Rectal smooth muscle tissue (tissue), 1 donor: Measurements from ENCODE around the gene DHX32.
"Not testable (repeated sequence)": the region's sequence is repeated elsewhere in the genome, so short reads cannot be mapped to it uniquely, and the experiment has no call there.

Source experiments
- H3K27ac ChIP-seq: one replicate; pipeline ENCODE4 v1.7.0; 2013; ENCODE audit warnings: low read depth, low read length, inconsistent platforms
- H3K27me3 ChIP-seq: one replicate; pipeline ENCODE4 v1.7.0; 2013; ENCODE audit warnings: low read length; ENCODE audit not compliant: control insufficient read depth, insufficient read depth
- H3K36me3 ChIP-seq: one replicate; pipeline ENCODE4 v1.7.0; 2013; ENCODE audit warnings: low read length; ENCODE audit not compliant: control insufficient read depth, insufficient read depth
- H3K4me1 ChIP-seq: one replicate; pipeline ENCODE4 v1.7.0; 2013; ENCODE audit warnings: low read length; ENCODE audit not compliant: control insufficient read depth, insufficient read depth
- H3K4me3 ChIP-seq: one replicate; pipeline ENCODE4 v1.7.0; 2013; ENCODE audit warnings: low read length
- H3K9ac ChIP-seq: one replicate; pipeline ENCODE4 v1.7.0; 2013; ENCODE audit warnings: low read length

Gene DHX32, protein sequence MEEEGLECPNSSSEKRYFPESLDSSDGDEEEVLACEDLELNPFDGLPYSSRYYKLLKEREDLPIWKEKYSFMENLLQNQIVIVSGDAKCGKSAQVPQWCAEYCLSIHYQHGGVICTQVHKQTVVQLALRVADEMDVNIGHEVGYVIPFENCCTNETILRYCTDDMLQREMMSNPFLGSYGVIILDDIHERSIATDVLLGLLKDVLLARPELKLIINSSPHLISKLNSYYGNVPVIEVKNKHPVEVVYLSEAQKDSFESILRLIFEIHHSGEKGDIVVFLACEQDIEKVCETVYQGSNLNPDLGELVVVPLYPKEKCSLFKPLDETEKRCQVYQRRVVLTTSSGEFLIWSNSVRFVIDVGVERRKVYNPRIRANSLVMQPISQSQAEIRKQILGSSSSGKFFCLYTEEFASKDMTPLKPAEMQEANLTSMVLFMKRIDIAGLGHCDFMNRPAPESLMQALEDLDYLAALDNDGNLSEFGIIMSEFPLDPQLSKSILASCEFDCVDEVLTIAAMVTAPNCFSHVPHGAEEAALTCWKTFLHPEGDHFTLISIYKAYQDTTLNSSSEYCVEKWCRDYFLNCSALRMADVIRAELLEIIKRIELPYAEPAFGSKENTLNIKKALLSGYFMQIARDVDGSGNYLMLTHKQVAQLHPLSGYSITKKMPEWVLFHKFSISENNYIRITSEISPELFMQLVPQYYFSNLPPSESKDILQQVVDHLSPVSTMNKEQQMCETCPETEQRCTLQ

DNA sequence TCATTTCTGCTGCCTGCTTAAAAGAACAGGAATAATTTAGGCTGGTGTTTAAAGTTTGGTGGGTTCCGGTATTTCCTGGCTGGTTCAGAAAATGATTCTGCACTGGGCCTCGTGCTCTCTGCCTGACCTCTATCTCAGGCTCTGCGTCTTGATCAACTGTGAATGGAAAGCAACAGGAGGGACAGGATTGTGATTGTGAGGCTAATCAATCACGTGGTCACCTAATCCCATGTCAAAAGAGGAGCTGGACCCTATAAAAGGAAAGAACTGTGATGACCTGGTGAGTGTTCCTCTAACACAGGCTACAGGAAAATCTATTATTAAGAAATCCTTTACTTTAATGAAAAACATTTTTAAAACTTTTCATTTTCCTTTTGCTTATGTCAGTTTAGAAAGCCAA is at the start of gene DHX32:
Gene DHX32, minus strand, starts transcription at position 101 of the 400 bp plus-strand sequence. CDS start 468 bp downstream, outside the sequence.
- H3K9ac ChIP-seq, result no peak within 1 kb of the TSS
- H3K36me3 ChIP-seq, result no peaks in the 10 kb centered on the region
- H3K4me3 ChIP-seq, result no peak within 1 kb of the TSS
- H3K27me3 ChIP-seq, result no peaks in the 10 kb centered on the region
- H3K4me1 ChIP-seq, result no peaks in the 10 kb centered on the region
- no peak within 1 kb of the TSS for H3K27ac ChIP-seq

DNA sequence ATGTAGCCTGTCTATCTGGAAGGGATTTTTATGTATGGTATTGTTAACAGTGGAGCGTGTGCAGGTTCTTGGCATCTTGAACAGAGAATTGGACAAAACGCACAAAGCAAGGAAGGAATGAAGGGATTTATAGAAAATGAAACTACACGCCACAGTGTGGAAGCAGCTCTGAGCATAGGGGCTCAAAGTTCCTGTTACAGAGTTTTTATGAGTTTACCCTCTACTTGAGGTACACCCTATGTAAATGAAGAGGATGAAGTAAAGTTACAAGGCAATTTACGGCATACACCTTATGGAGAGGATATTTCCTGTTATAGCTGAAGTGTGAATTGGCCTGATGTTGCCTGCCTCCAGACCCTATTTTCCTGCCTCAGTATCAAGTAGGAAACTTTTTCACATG is 48.5 kb upstream of the DHX32 start:
- Histone ChIP-seq H3K4me3 (no peak overlapping the region), H3K27ac (no peak overlapping the region), H3K36me3 (no peaks in the 10 kb centered on the region), H3K4me1 (no peaks in the 10 kb centered on the region), H3K9ac (no peak overlapping the region), H3K27me3 (no peaks in the 10 kb centered on the region)

DNA sequence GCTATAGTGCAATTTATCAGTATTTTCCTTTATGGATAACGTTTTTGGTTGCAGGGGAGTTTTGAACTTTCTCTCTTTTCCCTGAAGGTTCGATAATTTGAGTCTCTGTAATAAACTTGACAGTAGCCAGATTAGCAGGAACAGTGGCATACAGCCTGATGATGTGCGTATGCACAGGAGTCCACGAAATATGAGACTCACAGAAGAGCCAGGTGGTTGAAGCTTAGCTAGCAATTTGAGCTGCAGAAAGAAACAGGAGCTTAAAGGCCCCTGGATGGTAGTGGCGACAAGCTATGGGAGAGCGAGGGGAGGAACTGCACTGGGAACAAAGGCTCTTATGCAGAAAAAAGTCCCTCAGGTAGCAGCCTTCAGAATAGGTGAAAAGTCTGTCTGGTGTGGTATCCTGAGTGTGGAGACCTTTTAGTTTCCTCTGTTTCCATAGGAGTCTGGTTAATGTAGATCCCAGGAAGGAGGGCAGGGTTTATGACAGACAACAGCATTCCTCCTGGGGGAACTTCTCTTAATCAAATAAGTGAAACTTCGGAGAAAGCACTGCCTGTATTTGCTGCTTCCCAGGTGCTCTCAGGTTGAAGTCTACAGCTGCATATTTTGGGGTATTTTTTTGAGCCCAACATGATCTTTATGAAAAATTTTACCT is 48.0 kb upstream of the DHX32 start:
- no peaks in the 10 kb centered on the region for H3K36me3 ChIP-seq
- H3K9ac ChIP-seq, result no peak overlapping the region
- H3K4me3 ChIP-seq, result peak overlapping the region; percentile 11
- no peak overlapping the region for H3K27ac ChIP-seq
- no peaks in the 10 kb centered on the region for H3K27me3 ChIP-seq
- H3K4me1 ChIP-seq, result no peaks in the 10 kb centered on the region

GRCh38 chr10:125927265-125927664 is 46.2 kb upstream of the DHX32 start:
- H3K9ac ChIP-seq, H3K27ac ChIP-seq, H3K4me3 ChIP-seq, H3K27me3 ChIP-seq, H3K4me1 ChIP-seq, H3K36me3 ChIP-seq: not testable (repeated sequence)

DNA sequence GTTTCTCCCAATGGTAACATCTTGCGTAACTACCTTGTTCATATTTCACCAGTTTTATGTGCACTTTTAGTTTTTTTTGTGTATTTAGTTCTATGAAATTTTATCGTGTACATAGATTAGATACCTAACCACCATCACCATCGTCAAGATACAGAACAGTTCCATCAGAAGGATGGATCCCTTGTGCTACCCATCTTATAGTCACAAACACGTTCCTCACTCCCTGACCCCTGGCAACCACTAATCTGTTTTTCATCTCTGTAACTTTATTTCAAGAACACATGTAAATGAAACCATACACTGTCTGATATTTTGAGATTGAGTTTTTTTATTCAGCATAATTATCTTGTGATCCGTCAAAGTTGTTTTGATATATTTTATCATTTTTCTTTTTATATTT is 45.2 kb upstream of the DHX32 start:
- Histone ChIP-seq H3K36me3 (no peaks in the 10 kb centered on the region), H3K4me3 (no peak overlapping the region), H3K27me3 (no peaks in the 10 kb centered on the region), H3K27ac (no peak overlapping the region), H3K9ac (no peak overlapping the region), H3K4me1 (no peaks in the 10 kb centered on the region)

DNA sequence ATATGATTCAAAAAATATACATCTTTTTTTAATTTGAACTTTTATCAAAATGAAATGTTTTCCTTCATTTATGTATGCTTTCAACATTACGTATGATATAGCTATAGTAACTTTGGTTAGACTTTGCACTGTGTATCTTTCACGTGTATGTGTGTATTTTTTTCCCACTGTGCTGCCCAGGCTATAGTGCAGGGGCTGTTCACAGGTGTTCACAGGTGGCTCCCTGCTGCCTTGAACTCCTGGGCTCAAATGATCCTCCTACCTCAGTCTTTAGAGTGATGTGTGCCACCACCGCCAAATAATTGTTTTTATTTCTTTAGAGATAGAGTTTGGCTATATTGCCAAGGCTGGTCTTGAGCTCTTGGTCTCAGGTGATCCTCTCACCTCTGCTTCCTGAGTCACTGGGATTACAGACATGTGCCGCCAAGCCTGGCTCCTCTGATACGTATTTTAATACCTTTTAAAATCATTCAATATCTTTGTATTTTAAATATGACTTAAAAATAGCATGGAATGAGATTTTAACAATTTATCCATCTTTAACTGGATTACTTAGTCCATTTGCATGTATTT is 44.3 kb upstream of the DHX32 start:
- no peak overlapping the region for H3K4me3 ChIP-seq
- H3K27me3 ChIP-seq, result no peaks in the 10 kb centered on the region
- H3K27ac ChIP-seq, result no peak overlapping the region
- H3K36me3 ChIP-seq, result no peaks in the 10 kb centered on the region
- no peak overlapping the region for H3K9ac ChIP-seq
- no peaks in the 10 kb centered on the region for H3K4me1 ChIP-seq

- H3K9ac ChIP-seq, H3K27me3 ChIP-seq, H3K36me3 ChIP-seq, H3K4me3 ChIP-seq, H3K4me1 ChIP-seq, H3K27ac ChIP-seq: not testable (repeated sequence)
These were observed 40.7 kb upstream of the DHX32 start for GRCh38 chr10:125921643-125922306.

DNA sequence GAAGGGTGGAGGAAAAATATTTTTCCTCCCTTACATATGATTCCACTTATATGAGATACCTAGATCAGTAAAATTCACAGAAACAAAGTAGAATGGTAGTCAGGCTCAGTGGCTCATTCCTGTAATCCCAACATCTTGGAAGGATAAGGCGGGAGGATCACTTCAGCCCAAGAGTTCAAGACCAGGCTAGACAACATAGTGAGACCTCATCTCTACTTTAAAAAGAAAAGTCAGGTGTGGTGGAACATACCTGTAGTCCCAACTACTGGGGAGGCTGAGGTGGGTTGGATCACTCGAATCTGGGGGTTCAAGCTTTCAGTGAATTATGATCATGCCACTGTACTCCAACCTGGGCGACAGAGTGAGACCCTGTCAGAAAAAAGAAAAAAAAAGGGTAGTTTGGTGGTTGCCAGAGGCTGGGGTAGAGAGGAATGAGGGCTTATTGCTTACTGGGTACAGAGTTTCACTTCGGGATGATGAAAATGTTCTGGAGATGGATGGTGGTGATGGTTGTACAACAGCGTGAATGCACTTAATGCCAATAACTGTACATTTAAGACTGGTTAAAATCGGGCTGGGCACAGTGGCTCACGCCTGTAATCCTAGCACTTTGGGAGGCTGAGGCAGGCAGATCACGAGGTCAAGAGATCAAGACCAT is 36.7 kb upstream of the DHX32 start:
- H3K27me3 ChIP-seq, H3K9ac ChIP-seq, H3K4me3 ChIP-seq, H3K36me3 ChIP-seq, H3K4me1 ChIP-seq, H3K27ac ChIP-seq: not testable (repeated sequence)

DNA sequence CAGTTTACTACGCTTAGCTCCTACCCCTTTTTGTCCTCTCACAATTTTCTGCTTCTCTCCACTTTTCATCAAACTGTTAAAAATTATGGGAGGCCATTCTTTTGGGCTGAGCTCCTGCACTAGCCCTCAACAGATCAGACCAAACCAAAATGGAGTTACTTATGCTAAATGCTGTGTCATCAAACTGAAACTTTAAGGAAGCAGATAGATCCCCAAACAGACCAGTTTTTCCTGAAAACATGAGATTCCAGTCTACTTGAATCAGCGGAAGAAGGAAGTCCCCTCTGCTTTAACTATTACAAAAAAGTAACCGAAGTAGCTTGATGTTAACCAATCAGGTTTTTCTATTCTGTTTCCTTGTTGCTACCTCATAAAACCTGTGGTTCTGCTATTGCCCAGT is 35.9 kb upstream of the DHX32 start:
- Histone ChIP-seq H3K27ac (no peak overlapping the region), H3K27me3 (no peaks in the 10 kb centered on the region), H3K9ac (no peak overlapping the region), H3K36me3 (no peaks in the 10 kb centered on the region), H3K4me1 (no peaks in the 10 kb centered on the region), H3K4me3 (no peak overlapping the region)

DNA sequence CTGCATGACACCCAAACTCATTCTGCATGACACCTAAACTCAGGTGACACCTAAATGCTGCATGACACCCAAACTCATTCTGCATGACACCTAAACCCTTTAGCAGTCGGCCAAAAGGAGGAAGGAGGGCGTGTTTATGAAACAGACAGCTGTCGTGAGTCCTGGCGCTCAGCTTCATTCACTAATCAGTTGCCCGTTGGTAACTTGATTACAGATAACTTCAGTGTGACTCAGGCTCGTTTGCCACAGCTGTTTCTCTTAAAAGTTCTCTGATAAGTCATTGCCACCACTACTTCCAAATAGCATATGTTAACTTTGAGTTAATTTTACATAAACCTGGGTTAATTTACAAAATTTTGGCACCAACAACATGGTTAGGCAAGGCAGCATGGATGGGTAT is 32.2 kb upstream of the DHX32 start:
- not testable (repeated sequence) for H3K9ac ChIP-seq, H3K4me1 ChIP-seq

DNA sequence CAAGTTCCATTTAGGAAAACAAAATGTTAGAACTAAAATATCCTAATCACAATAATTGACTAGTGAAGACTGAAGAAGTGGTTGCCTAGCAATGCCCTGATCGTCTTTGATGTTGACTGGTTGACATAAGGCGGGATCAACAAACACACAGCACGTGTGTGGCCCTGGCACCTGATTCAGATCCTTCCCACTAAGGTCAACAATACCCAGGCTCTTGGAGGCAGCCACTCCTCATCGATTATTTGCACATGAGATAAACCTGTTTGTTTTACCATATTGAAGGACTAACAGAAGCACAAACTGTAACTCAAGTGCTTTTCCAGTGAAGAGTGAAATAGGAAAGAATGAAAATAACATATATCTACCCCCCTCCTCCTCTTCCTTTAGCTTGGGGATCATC is 30.9 kb upstream of the DHX32 start:
- no peak overlapping the region for H3K9ac ChIP-seq
- no peak overlapping the region for H3K27ac ChIP-seq
- H3K4me1 ChIP-seq, result no peaks in the 10 kb centered on the region

More for the DNA sequence above, 32.2 kb upstream of the DHX32 start:
- not testable (repeated sequence) for H3K4me3 ChIP-seq, H3K27ac ChIP-seq, H3K36me3 ChIP-seq, H3K27me3 ChIP-seq

More for the DNA sequence above, 30.9 kb upstream of the DHX32 start:
- no peaks in the 10 kb centered on the region for H3K27me3 ChIP-seq
- no peaks in the 10 kb centered on the region for H3K36me3 ChIP-seq
- H3K4me3 ChIP-seq, result no peak overlapping the region
